ENCODE measurements around the gene TSPOAP1. TPM values are rescaled to one million over a fixed set of nuclear protein-coding genes. Genes with fewer than 3 reads are reported as not detected.

Gene TSPOAP1
- total RNA-seq, 1 donor from 2014 or later = 0.79 TPM

DNA sequence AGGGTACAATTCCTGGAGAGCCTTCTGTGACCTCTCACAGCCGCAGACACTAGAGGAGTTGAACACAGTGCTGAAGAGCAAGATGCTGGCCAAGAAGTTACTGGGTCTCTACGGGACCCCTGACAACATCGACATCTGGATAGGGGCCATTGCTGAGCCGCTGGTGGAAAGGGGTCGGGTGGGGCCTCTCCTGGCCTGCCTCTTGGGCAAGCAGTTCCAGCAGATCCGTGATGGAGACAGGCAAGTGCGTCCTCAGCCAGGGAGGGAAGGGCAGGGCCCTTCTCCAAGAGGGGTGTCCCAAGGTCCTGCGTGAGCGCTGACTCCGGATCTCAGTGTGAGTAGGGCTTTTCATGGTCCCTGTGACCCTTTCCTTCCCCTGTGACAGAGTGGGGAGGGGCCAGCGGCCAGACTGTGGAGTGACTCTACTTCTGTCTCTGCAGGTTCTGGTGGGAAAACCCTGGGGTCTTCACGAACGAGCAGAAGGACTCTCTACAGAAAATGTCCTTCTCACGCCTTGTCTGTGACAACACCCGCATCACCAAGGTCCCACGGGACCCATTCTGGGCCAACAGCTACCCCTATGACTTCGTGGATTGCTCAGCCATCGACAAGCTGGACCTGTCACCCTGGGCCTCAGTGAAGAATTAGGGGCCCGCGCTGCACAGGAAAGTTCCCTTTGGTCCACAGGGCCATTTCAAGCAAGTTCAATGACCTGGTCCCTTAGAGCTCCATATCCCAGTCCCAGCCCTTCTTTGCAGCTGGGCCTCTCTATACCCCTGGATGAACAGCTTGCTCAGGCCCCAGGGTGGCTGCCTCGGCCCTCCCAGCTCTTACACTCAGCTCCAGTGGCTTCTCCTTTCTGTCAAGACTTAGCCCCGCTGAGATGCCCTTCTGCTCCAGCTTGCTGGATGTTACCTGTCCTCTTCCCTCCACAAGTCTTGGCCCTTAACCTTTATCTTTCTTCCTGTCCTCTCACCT, 61.0 kb downstream of the TSPOAP1 start:
- H3K79me2 ChIP-seq (ENCODE audit: insufficient read depth, low read length) = no peaks in the 10 kb centered on the region
- TF ChIP-seq, protein P1, sequence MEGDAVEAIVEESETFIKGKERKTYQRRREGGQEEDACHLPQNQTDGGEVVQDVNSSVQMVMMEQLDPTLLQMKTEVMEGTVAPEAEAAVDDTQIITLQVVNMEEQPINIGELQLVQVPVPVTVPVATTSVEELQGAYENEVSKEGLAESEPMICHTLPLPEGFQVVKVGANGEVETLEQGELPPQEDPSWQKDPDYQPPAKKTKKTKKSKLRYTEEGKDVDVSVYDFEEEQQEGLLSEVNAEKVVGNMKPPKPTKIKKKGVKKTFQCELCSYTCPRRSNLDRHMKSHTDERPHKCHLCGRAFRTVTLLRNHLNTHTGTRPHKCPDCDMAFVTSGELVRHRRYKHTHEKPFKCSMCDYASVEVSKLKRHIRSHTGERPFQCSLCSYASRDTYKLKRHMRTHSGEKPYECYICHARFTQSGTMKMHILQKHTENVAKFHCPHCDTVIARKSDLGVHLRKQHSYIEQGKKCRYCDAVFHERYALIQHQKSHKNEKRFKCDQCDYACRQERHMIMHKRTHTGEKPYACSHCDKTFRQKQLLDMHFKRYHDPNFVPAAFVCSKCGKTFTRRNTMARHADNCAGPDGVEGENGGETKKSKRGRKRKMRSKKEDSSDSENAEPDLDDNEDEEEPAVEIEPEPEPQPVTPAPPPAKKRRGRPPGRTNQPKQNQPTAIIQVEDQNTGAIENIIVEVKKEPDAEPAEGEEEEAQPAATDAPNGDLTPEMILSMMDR (IDR thresholded peaks at IDR 0.05; ENCODE audit: insufficient read depth, low read depth, low read length) = no peak
- TF ChIP-seq EZH2 (IDR thresholded peaks at IDR 0.05; ENCODE audit: insufficient read depth, low read length) = no peak
- H3K36me3 ChIP-seq (ENCODE audit: insufficient read depth, low read length) = no peaks in the 10 kb centered on the region
- H4K20me1 ChIP-seq (ENCODE audit: insufficient read depth, low read length) = no peaks in the 10 kb centered on the region
- Mint-ChIP-seq H3K4me1 (ENCODE audit: low read depth, unreplicated experiment) (no peaks in the 10 kb centered on the region), H3K36me3 (ENCODE audit: low read depth, unreplicated experiment) (no peaks in the 10 kb centered on the region), H3K27me3 (ENCODE audit: low read depth, unreplicated experiment) (peaks cover 66% of the 10 kb centered on the region), H3K9me3 (ENCODE audit: unreplicated experiment) (peaks cover 3% of the 10 kb centered on the region), H3K27ac (ENCODE audit: unreplicated experiment) (no peak overlapping the region), H3K4me3 (ENCODE audit: unreplicated experiment) (no peak overlapping the region)
- no peak overlapping the region for H3K4me2 ChIP-seq (ENCODE audit: low read length)
- DNase-seq (ENCODE audit: low read depth) (no peak), FAIRE-seq (no peak)
- no peak overlapping the region for H3K9ac ChIP-seq (ENCODE audit: low read length)
- no peak overlapping the region for H3K27ac ChIP-seq (ENCODE audit: low read depth, low read length)
- H3K4me3 ChIP-seq (ENCODE audit: insufficient read depth, low read depth, low read length) = no peak overlapping the region
- H3K4me1 ChIP-seq (ENCODE audit: insufficient read depth, low read length) = no peaks in the 10 kb centered on the region
- H3K9me3 ChIP-seq (ENCODE audit: insufficient read depth, low read depth, low read length) = no peaks in the 10 kb centered on the region
- peaks cover 15% of the 10 kb centered on the region for H3K27me3 ChIP-seq (ENCODE audit: insufficient read depth, low read length)
- no peak overlapping the region for H2AFZ ChIP-seq (ENCODE audit: low read depth, low read length)

DNA sequence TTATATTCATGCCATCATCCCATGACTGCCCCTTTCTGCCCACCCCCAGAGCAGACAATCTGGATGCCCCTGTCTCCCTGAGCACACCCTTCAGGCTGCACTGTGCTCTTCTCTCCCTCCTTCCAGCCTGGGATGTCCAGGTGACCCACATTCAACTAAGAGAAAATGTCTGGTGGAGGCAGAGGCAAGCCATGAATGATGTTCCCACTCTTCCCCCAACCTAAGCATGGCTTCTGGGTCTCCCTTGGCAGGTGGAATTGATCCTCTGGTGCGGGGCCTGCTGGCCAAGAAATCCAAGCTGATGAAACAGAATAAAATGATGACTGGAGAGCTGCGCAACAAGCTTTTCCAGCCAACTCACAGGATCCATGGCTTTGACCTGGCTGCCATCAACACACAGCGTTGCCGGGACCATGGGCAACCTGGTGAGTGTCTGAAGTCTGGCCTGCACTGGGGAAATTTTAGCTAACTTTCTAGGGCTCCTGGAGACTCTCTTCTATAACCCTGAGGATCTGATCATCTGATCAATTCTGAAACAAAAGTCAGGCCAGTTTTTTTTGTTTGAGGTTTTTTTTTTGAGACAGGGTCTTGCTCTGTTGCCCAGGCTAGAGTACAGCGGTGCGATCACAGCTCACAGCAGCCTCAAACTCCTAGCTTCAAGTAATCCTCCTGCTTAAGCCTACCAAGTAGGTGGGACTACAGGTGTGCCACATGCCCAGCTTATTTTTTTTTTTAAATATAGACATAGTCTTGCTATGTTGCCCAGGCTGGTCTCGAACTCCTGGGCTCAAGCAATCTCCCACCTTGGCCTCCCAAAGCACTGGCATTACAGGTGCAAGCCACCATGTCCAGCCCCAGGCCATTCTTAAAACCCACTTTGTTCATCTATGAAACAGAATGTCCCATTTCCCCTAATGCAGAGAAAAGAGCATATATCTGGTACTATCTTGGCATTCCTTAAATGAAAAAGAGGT, 62.4 kb downstream of the TSPOAP1 start:
- Mint-ChIP-seq H3K4me1 (ENCODE audit: low read depth, unreplicated experiment) (no peaks in the 10 kb centered on the region), H3K9me3 (ENCODE audit: unreplicated experiment) (peaks cover 3% of the 10 kb centered on the region), H3K27me3 (ENCODE audit: low read depth, unreplicated experiment) (peaks cover 67% of the 10 kb centered on the region), H3K4me3 (ENCODE audit: unreplicated experiment) (no peak overlapping the region), H3K27ac (ENCODE audit: unreplicated experiment) (no peak overlapping the region), H3K36me3 (ENCODE audit: low read depth, unreplicated experiment) (no peaks in the 10 kb centered on the region)
- FAIRE-seq (no peak), DNase-seq (ENCODE audit: low read depth) (no peak)
- Histone ChIP-seq H3K27me3 (ENCODE audit: insufficient read depth, low read length) (peaks cover 15% of the 10 kb centered on the region), H3K4me1 (ENCODE audit: insufficient read depth, low read length) (no peaks in the 10 kb centered on the region), H2AFZ (ENCODE audit: low read depth, low read length) (no peak overlapping the region), H3K4me3 (ENCODE audit: insufficient read depth, low read depth, low read length) (no peak overlapping the region), H3K36me3 (ENCODE audit: insufficient read depth, low read length) (no peaks in the 10 kb centered on the region), H3K27ac (ENCODE audit: low read depth, low read length) (no peak overlapping the region), H3K9me3 (ENCODE audit: insufficient read depth, low read depth, low read length) (no peaks in the 10 kb centered on the region), H3K79me2 (ENCODE audit: insufficient read depth, low read length) (no peaks in the 10 kb centered on the region), H3K9ac (ENCODE audit: low read length) (no peak overlapping the region), H3K4me2 (ENCODE audit: low read length) (no peak overlapping the region), H4K20me1 (ENCODE audit: insufficient read depth, low read length) (no peaks in the 10 kb centered on the region)
- TF ChIP-seq, protein P1 (IDR thresholded peaks at IDR 0.05; ENCODE audit: insufficient read depth, low read depth, low read length) = no peak
